ENCODE results near the gene KNCN. TPM values are rescaled to one million over a fixed set of nuclear protein-coding genes. Genes with fewer than 3 reads are reported as not detected.

KNCN gene
- total RNA-seq, 4 donors from 2014 or later, result not detected

GRCh38 chr1:46543761-46544560 is 7.5 kb downstream of the KNCN start:
- no peaks in the 10 kb centered on the region for H3K4me1 ChIP-seq
- H3K27me3 ChIP-seq, result peaks cover 18 to 23% (median 23%) of the 10 kb centered on the region in 3 donors
- DNase-seq, result no peak
- no peak overlapping the region for H3K4me3 ChIP-seq
- no peak overlapping the region for H3K27ac ChIP-seq
- intact Hi-C loops (cut with DNase I; ENCODE audit: low total_unique reads) (no loop called here), in situ Hi-C loops (cut with MboI; ENCODE audit: low sequenced_read_pairs in 4 of 4) (loop anchor here in 1 of 4 donors (25.0 kb wide), 1 partner anchor 107 kb away; no protein-coding TSS in a partner anchor)
- no peaks in the 10 kb centered on the region for H3K9me3 ChIP-seq
- no peak for TF ChIP-seq POLR2A (IDR thresholded peaks at IDR 0.05)
- TF ChIP-seq, protein P1, sequence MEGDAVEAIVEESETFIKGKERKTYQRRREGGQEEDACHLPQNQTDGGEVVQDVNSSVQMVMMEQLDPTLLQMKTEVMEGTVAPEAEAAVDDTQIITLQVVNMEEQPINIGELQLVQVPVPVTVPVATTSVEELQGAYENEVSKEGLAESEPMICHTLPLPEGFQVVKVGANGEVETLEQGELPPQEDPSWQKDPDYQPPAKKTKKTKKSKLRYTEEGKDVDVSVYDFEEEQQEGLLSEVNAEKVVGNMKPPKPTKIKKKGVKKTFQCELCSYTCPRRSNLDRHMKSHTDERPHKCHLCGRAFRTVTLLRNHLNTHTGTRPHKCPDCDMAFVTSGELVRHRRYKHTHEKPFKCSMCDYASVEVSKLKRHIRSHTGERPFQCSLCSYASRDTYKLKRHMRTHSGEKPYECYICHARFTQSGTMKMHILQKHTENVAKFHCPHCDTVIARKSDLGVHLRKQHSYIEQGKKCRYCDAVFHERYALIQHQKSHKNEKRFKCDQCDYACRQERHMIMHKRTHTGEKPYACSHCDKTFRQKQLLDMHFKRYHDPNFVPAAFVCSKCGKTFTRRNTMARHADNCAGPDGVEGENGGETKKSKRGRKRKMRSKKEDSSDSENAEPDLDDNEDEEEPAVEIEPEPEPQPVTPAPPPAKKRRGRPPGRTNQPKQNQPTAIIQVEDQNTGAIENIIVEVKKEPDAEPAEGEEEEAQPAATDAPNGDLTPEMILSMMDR (IDR thresholded peaks at IDR 0.05 in 4 of 5, conservative IDR thresholded peaks at IDR 0.05 in 1 of 5), result no peak
- H3K36me3 ChIP-seq, result no peaks in the 10 kb centered on the region
- ATAC-seq, result no peak

DNA sequence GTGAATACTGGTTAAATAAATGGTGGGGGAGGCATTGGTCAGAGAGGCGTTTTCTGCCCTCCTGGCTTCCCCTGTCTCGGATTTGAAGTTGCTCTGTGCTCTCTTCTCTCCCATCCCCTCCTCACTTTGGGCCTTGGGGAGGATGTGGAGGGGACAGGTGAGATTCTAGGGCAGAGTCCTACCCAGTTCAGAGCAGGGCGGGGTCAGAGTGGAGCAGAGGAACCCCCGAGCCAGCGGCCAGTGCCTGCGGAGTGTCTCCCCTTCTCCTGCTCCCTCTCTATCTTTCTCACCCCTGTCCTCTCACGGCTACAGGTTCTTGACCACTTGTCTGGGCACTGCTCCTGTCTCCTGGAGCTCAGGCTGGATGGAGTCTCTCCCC is 8.1 kb downstream of the KNCN start:
- H3K27me3 ChIP-seq, result peaks cover 18 to 23% (median 23%) of the 10 kb centered on the region in 3 donors

GRCh38 chr1:46539972-46540371 is 11.5 kb downstream of the KNCN start:
- intact Hi-C loops (cut with DNase I; ENCODE audit: low total_unique reads), result no loop called here
- no peak for ATAC-seq
- H3K36me3 ChIP-seq, result no peaks in the 10 kb centered on the region
- no peak for DNase-seq
- peaks cover 16 to 21% (median 17%) of the 10 kb centered on the region in 3 donors for H3K27me3 ChIP-seq
- in situ Hi-C loops (cut with MboI; ENCODE audit: low sequenced_read_pairs in 4 of 4), result loop anchor here in 2 of 4 donors (10.0 to 25.0 kb wide), 2 partner anchors 103 to 185 kb away; no protein-coding TSS in a partner anchor
- TF ChIP-seq POLR2A (IDR thresholded peaks at IDR 0.05), result no peak
- TF ChIP-seq, protein P1 (IDR thresholded peaks at IDR 0.05 in 4 of 5, conservative IDR thresholded peaks at IDR 0.05 in 1 of 5), result no peak
- H3K4me3 ChIP-seq, result no peak overlapping the region
- H3K9me3 ChIP-seq, result no peaks in the 10 kb centered on the region
- no peak overlapping the region for H3K27ac ChIP-seq
- H3K4me1 ChIP-seq, result no peaks in the 10 kb centered on the region

More for the DNA sequence above, 8.1 kb downstream of the KNCN start:
- intact Hi-C loops (cut with DNase I; ENCODE audit: low total_unique reads) (no loop called here), in situ Hi-C loops (cut with MboI; ENCODE audit: low sequenced_read_pairs in 4 of 4) (loop anchor here in 1 of 4 donors (25.0 kb wide), 1 partner anchor 106 kb away; no protein-coding TSS in a partner anchor)
- TF ChIP-seq, protein P1 (IDR thresholded peaks at IDR 0.05 in 4 of 5, conservative IDR thresholded peaks at IDR 0.05 in 1 of 5), result no peak
- no peak for TF ChIP-seq POLR2A (IDR thresholded peaks at IDR 0.05)
- no peak overlapping the region for H3K27ac ChIP-seq
- no peak overlapping the region for H3K4me3 ChIP-seq
- no peaks in the 10 kb centered on the region for H3K4me1 ChIP-seq
- H3K9me3 ChIP-seq, result no peaks in the 10 kb centered on the region
- ATAC-seq (no peak), DNase-seq (no peak)
- H3K36me3 ChIP-seq, result no peaks in the 10 kb centered on the region

DNA sequence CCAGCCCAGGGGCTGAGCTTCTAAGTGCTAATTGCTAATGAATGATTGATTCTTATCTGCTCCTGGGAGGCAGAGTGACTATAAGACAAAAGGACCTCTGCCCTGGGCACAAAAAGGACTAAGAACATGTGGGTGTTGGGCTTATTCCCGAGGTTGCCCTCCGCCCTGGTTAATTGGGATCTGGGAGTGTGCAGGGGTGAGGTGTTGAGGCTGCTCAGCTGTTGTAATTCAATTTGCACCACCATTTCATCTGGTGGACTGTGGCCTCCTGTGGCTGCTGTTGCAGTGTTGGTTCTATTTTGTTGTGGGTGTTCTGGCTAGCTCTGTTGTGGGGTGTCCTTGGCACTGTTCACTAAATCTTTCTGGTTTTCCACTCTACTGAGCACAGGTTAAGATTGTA is 13.3 kb downstream of the KNCN start:
- Histone ChIP-seq H3K4me1 (no peaks in the 10 kb centered on the region), H3K9me3 (no peaks in the 10 kb centered on the region), H3K27ac (no peak overlapping the region), H3K4me3 (no peak overlapping the region), H3K36me3 (no peaks in the 10 kb centered on the region), H3K27me3 (peaks cover 0 to 2% (median 0%) of the 10 kb centered on the region in 3 donors)
- intact Hi-C loops (cut with DNase I; ENCODE audit: low total_unique reads), result no loop called here
- ATAC-seq (no peak), DNase-seq (no peak)
- in situ Hi-C loops (cut with MboI; ENCODE audit: low sequenced_read_pairs in 4 of 4), result loop anchor here in 2 of 4 donors (10.0 to 25.0 kb wide), 2 partner anchors 101 to 187 kb away; no protein-coding TSS in a partner anchor
- no peak for TF ChIP-seq POLR2A (IDR thresholded peaks at IDR 0.05)
- TF ChIP-seq, protein P1 (IDR thresholded peaks at IDR 0.05 in 4 of 5, conservative IDR thresholded peaks at IDR 0.05 in 1 of 5), result no peak

All from gastrocnemius medialis (tissue), 4 donors.